GM23338 (cell line): Measurements from ENCODE around the gene ARFIP1. TPM values are rescaled to one million over a fixed set of nuclear protein-coding genes. Genes with fewer than 3 reads are reported as not detected.

ENCODE experiments used
- ATAC-seq: fragments of 200-7000 bp; cut with Tn5 transposase; 3 replicates; pipeline ENCODE4 v1.9.1; 2020
- DNase-seq: peaks from one replicate; pipeline ENCODE4 v3.0.0-alpha.2; 2015; ENCODE audit warnings: low spot score
- H2AFZ ChIP-seq: fragments of 200-600 bp; sonication (generic); 2 replicates; pipeline ENCODE4 v1.8.0; 2016; ENCODE audit warnings: antibody characterized with exemption, mild to moderate bottlenecking, moderate library complexity
- H3F3A ChIP-seq: fragments of 200-600 bp; sonication (generic); replicated peaks from 2 replicates; pipeline ENCODE4 v1.8.0; 2017; ENCODE audit warnings: antibody characterized with exemption, mixed run types, low read depth
- H3K27ac ChIP-seq: fragments of 200-600 bp; sonication (generic); 2 replicates; pipeline ENCODE4 v1.6.1; 2016; ENCODE audit warnings: low read depth
- H3K27me3 ChIP-seq: fragments of 200-600 bp; sonication (generic); 2 replicates; pipeline ENCODE4 v1.8.0; 2016; ENCODE audit warnings: mild to moderate bottlenecking, mixed run types, moderate library complexity; ENCODE audit not compliant: insufficient read depth
- H3K36me3 ChIP-seq: fragments of 200-600 bp; sonication (generic); 2 replicates; pipeline ENCODE4 v1.8.0; 2016; ENCODE audit warnings: mild to moderate bottlenecking; ENCODE audit not compliant: insufficient read depth
- H3K4me1 ChIP-seq: fragments of 200-600 bp; sonication (generic); 2 replicates; pipeline ENCODE4 v1.8.0; 2016; ENCODE audit warnings: mild to moderate bottlenecking, moderate library complexity; ENCODE audit not compliant: insufficient read depth
- H3K4me2 ChIP-seq: fragments of 200-600 bp; sonication (generic); 2 replicates; pipeline ENCODE4 v1.7.1; 2017; ENCODE audit warnings: mixed run types
- H3K4me3 ChIP-seq: fragments of 200-600 bp; sonication (generic); 2 replicates; pipeline ENCODE4 v1.6.1; 2016; ENCODE audit warnings: mixed run types
- H3K79me2 ChIP-seq: fragments of 200-600 bp; sonication (generic); replicated peaks from 2 replicates; pipeline ENCODE4 v1.8.0; 2017; ENCODE audit warnings: mild to moderate bottlenecking; ENCODE audit not compliant: insufficient read depth
- H3K9me2 ChIP-seq: fragments of 200-600 bp; sonication (generic); 2 replicates; pipeline ENCODE4 v1.8.0; 2017; ENCODE audit not compliant: insufficient read depth
- H4K20me1 ChIP-seq: fragments of 200-600 bp; sonication (generic); replicated peaks from 2 replicates; pipeline ENCODE4 v1.8.0; 2017; ENCODE audit warnings: mild to moderate bottlenecking; ENCODE audit not compliant: insufficient read depth
- H3K27ac Mint-ChIP-seq: 2 replicates; pipeline ENCODE4 v1.8.0; 2020; ENCODE audit warnings: inconsistent platforms, mild to moderate bottlenecking, moderate library complexity, mixed read lengths
- H3K27me3 Mint-ChIP-seq: 3 replicates; pipeline ENCODE4 v1.8.0; 2022; ENCODE audit warnings: low read depth, mild to moderate bottlenecking, moderate library complexity, mixed read lengths, inconsistent platforms; ENCODE audit not compliant: insufficient read depth, poor library complexity
- H3K36me3 Mint-ChIP-seq: 3 replicates; pipeline ENCODE4 v1.8.0; 2021; ENCODE audit warnings: low read depth, mild to moderate bottlenecking, inconsistent platforms, moderate library complexity, mixed read lengths
- H3K4me1 Mint-ChIP-seq: 3 replicates; pipeline ENCODE4 v1.8.0; 2020; ENCODE audit warnings: mild to moderate bottlenecking, inconsistent platforms, mixed read lengths
- H3K4me3 Mint-ChIP-seq: 3 replicates; pipeline ENCODE4 v1.8.0; 2021; ENCODE audit warnings: moderate library complexity, mild to moderate bottlenecking, inconsistent platforms, mixed read lengths
- H3K9me3 Mint-ChIP-seq: 3 replicates; pipeline ENCODE4 v1.8.0; 2020; ENCODE audit warnings: moderate library complexity, mild to moderate bottlenecking, inconsistent platforms, mixed read lengths
- ETS1 ChIP-seq: IDR thresholded peaks from 2 replicates; pipeline ENCODE4 v1.6.1; 2016; ENCODE audit warnings: antibody characterized with exemption
- EZH2 ChIP-seq: fragments of 200-600 bp; sonication (generic); IDR thresholded peaks from one replicate; pipeline ENCODE4 v1.8.0; 2017; ENCODE audit warnings: antibody characterized with exemption, mild to moderate bottlenecking, low read depth; ENCODE audit not compliant: unreplicated experiment
- EZH2phosphoT487 ChIP-seq: fragments of 200-600 bp; sonication (generic); IDR thresholded peaks from one replicate; pipeline ENCODE4 v1.8.1; 2018; ENCODE audit warnings: antibody characterized with exemption; ENCODE audit not compliant: unreplicated experiment
- NANOG ChIP-seq: IDR thresholded peaks from 2 replicates; pipeline ENCODE4 v1.6.1; 2016; ENCODE audit warnings: antibody characterized with exemption, borderline replicate concordance
- POLR2AphosphoS5 ChIP-seq: IDR thresholded peaks from 2 replicates; pipeline ENCODE4 v1.6.1; 2016; ENCODE audit warnings: antibody characterized with exemption, low read depth
- REST ChIP-seq: IDR thresholded peaks from one replicate; pipeline ENCODE4 v1.6.1; 2018; ENCODE audit warnings: antibody characterized with exemption; ENCODE audit not compliant: unreplicated experiment
- STAT1 ChIP-seq: IDR thresholded peaks from one replicate; pipeline ENCODE4 v1.6.1; 2016; ENCODE audit warnings: antibody characterized with exemption; ENCODE audit not compliant: unreplicated experiment
- ZNF114 ChIP-seq: fragments of 250-450 bp; sonication (Bioruptor Pico); IDR thresholded peaks from 2 replicates; pipeline ENCODE4 v1.5.0; 2020; ENCODE audit warnings: mild to moderate bottlenecking, moderate library complexity
- ZNF331 ChIP-seq: fragments of 250-450 bp; sonication (Bioruptor Pico); IDR thresholded peaks from 2 replicates; pipeline ENCODE4 v1.5.0; 2020; ENCODE audit warnings: low read depth, mild to moderate bottlenecking, moderate library complexity
- ZNF462 ChIP-seq: fragments of 250-450 bp; sonication (Bioruptor Pico); IDR thresholded peaks from 2 replicates; pipeline ENCODE4 v1.5.0; 2020; ENCODE audit warnings: mild to moderate bottlenecking, moderate library complexity
- polyA plus RNA-seq: library from polyadenylated mRNA; unstranded; fragments of >200 nt; fragmentation: Nextera tagmentation; extraction: Ambion mirVana; gene quantifications from 2 replicates; pipeline ENCODE4 v1.2.1, GENCODE V29; 2016
- total RNA-seq: library from RNA; depleted of rRNA; stranded (reverse); fragments of >200 nt; shearing (Covaris generic); gene quantifications from 2 replicates; pipeline ENCODE4 v1.2.3, GENCODE V29; 2014
- TF ChIP-seq, protein P1 (sequence below), 2 experiments: fragments of 200-600 bp in 1 of 2; sonication (generic) in 1 of 2; conservative IDR thresholded peaks; 2 replicates each; pipeline versions ENCODE4 v1.5.1 to v1.6.1; 2016 to 2017; ENCODE audit warnings: antibody characterized with exemption in 2 of 2, low read depth in 2 of 2, mild to moderate bottlenecking in 2 of 2, moderate library complexity in 1 of 2

ARFIP1 gene
- total and polyA plus RNA-seq, 2 experiments from 2014 or later = 46.0 to 49.6 TPM

DNA sequence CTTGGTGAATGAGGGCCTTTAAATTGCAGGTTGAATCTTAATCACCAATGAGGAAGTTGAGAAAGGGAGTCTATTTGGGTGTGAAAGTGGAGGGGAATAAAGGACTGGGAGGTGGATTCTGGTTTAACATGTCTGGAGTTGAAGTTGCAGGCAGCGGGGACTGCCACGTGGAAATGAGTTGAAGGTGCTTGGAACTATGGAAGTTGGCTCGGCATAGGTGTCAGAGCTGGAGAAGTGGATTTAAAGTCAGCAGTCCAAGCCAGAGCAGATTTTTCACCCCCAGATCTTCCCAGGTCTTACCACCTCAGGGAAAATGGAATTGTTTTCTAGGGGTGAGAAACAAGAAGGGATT, 45.1 kb upstream of the ARFIP1 start:
- no peaks in the 10 kb centered on the region for H3F3A ChIP-seq
- H3K27me3 Mint-ChIP-seq = peaks cover 2% of the 10 kb centered on the region
- no peaks in the 10 kb centered on the region for H3K36me3 Mint-ChIP-seq
- no peak overlapping the region for H3K4me2 ChIP-seq
- H3K9me2 ChIP-seq = no peaks in the 10 kb centered on the region
- no peak for DNase-seq
- TF ChIP-seq, protein P1, sequence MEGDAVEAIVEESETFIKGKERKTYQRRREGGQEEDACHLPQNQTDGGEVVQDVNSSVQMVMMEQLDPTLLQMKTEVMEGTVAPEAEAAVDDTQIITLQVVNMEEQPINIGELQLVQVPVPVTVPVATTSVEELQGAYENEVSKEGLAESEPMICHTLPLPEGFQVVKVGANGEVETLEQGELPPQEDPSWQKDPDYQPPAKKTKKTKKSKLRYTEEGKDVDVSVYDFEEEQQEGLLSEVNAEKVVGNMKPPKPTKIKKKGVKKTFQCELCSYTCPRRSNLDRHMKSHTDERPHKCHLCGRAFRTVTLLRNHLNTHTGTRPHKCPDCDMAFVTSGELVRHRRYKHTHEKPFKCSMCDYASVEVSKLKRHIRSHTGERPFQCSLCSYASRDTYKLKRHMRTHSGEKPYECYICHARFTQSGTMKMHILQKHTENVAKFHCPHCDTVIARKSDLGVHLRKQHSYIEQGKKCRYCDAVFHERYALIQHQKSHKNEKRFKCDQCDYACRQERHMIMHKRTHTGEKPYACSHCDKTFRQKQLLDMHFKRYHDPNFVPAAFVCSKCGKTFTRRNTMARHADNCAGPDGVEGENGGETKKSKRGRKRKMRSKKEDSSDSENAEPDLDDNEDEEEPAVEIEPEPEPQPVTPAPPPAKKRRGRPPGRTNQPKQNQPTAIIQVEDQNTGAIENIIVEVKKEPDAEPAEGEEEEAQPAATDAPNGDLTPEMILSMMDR (conservative IDR thresholded peaks at IDR 0.05; ENCODE audit: low read depth in 2 of 2) = no peak
- TF ChIP-seq ZNF114 (no peak), EZH2phosphoT487 (no peak), ZNF462 (CRISPR knock-in tag) (no peak), POLR2AphosphoS5 (no peak), EZH2 (no peak), NANOG (no peak), STAT1 (no peak), ZNF331 (CRISPR knock-in tag) (no peak), REST (no peak), ETS1 (no peak)
- H2AFZ ChIP-seq = peak overlapping the region; percentile 9; the same call in 1 of the 2 replicates
- H3K4me1 ChIP-seq = peaks cover 3% of the 10 kb centered on the region; the same call in 1 of the 2 replicates
- H3K4me3 ChIP-seq = no peak overlapping the region
- H3K4me3 Mint-ChIP-seq = no peak overlapping the region
- no peak for ATAC-seq
- no peaks in the 10 kb centered on the region for H3K9me3 Mint-ChIP-seq
- H4K20me1 ChIP-seq = no peaks in the 10 kb centered on the region
- no peak overlapping the region; the same call in 1 of the 2 replicates for H3K27ac Mint-ChIP-seq
- no peaks in the 10 kb centered on the region for H3K27me3 ChIP-seq
- H3K27ac ChIP-seq = no peak overlapping the region
- peaks cover 22% of the 10 kb centered on the region for H3K4me1 Mint-ChIP-seq
- no peaks in the 10 kb centered on the region for H3K79me2 ChIP-seq
- H3K36me3 ChIP-seq = no peaks in the 10 kb centered on the region
